GM12892 (cell line): ENCODE measurements around the gene COX6B2.

Source experiments
- POLR2A ChIP-seq: IDR thresholded peaks from 2 replicates; pipeline ENCODE4 v1.6.1; 2011; ENCODE audit warnings: low read depth, low read length, control low read depth
- POLR2AphosphoS5 ChIP-seq: IDR thresholded peaks from 2 replicates; pipeline ENCODE4 v1.6.1; 2011; ENCODE audit warnings: low read depth, low read length, control low read depth

- TF ChIP-seq POLR2A (no peak), POLR2AphosphoS5 (no peak)
Measured at GRCh38 chr19:55320844-55321419, 33.6 kb downstream of the COX6B2 start.
